ENCODE data around the gene MYBPH.

MYBPH gene

GRCh38 chr1:203190949-203191348 lies 15.3 kb upstream of the MYBPH start:
- TF ChIP-seq EZH2 (optimal IDR thresholded peaks at IDR 0.05; ENCODE audit: low read depth, low read length) (no peak), EZH2phosphoT487 (IDR thresholded peaks at IDR 0.05; ENCODE audit: low read length) (no peak), CTCF (IDR thresholded peaks at IDR 0.05; ENCODE audit: low read length) (no peak)
- Histone ChIP-seq H3K9me3 (replicated peaks; ENCODE audit: insufficient read depth, low read length) (no peaks in the 10 kb centered on the region), H3K4me1 (ENCODE audit: low read length) (no peaks in the 10 kb centered on the region), H3K36me3 (replicated peaks; ENCODE audit: insufficient read depth, low read length) (no peaks in the 10 kb centered on the region), H3K27ac (ENCODE audit: low read length) (no peak overlapping the region), H4K20me1 (ENCODE audit: insufficient read depth, low read length) (no peaks in the 10 kb centered on the region), H3K9me2 (replicated peaks; ENCODE audit: insufficient read depth, low read length) (no peaks in the 10 kb centered on the region), H3K9ac (ENCODE audit: low read length) (no peak overlapping the region), H3K27me3 (replicated peaks; ENCODE audit: insufficient read depth, low read length) (no peaks in the 10 kb centered on the region), H3K4me2 (ENCODE audit: low read depth, low read length) (no peak overlapping the region), H3K79me2 (ENCODE audit: low read length) (no peaks in the 10 kb centered on the region), H3F3A (ENCODE audit: insufficient read depth, low read length) (no peaks in the 10 kb centered on the region), H3K4me3 (ENCODE audit: low read length) (no peak overlapping the region), H2AFZ (ENCODE audit: low read length) (no peak overlapping the region)
- DNase-seq, result no peak

GRCh38 chr1:203189951-203190352 lies 14.3 kb upstream of the MYBPH start:
- H3K27ac ChIP-seq (ENCODE audit: low read length), result no peak overlapping the region
- no peak overlapping the region for H3K9ac ChIP-seq (ENCODE audit: low read length)
- H3K27me3 ChIP-seq (replicated peaks; ENCODE audit: insufficient read depth, low read length), result no peaks in the 10 kb centered on the region
- no peak for TF ChIP-seq EZH2 (optimal IDR thresholded peaks at IDR 0.05; ENCODE audit: low read depth, low read length)
- no peak for TF ChIP-seq EZH2phosphoT487 (IDR thresholded peaks at IDR 0.05; ENCODE audit: low read length)
- no peak for TF ChIP-seq CTCF (IDR thresholded peaks at IDR 0.05; ENCODE audit: low read length)
- H2AFZ ChIP-seq (ENCODE audit: low read length), result no peak overlapping the region
- no peak overlapping the region for H3K4me2 ChIP-seq (ENCODE audit: low read depth, low read length)
- H3K36me3 ChIP-seq (replicated peaks; ENCODE audit: insufficient read depth, low read length), result no peaks in the 10 kb centered on the region
- H3F3A ChIP-seq (ENCODE audit: insufficient read depth, low read length), result no peaks in the 10 kb centered on the region
- no peaks in the 10 kb centered on the region for H3K9me2 ChIP-seq (replicated peaks; ENCODE audit: insufficient read depth, low read length)
- H4K20me1 ChIP-seq (ENCODE audit: insufficient read depth, low read length), result no peaks in the 10 kb centered on the region
- no peak for DNase-seq
- H3K4me3 ChIP-seq (ENCODE audit: low read length), result no peak overlapping the region
- H3K79me2 ChIP-seq (ENCODE audit: low read length), result no peaks in the 10 kb centered on the region
- no peaks in the 10 kb centered on the region for H3K4me1 ChIP-seq (ENCODE audit: low read length)
- no peaks in the 10 kb centered on the region for H3K9me3 ChIP-seq (replicated peaks; ENCODE audit: insufficient read depth, low read length)

- Histone ChIP-seq H3K36me3 (replicated peaks; ENCODE audit: insufficient read depth, low read length) (no peaks in the 10 kb centered on the region), H3K4me3 (ENCODE audit: low read length) (no peak overlapping the region), H3K9ac (ENCODE audit: low read length) (no peak overlapping the region), H2AFZ (ENCODE audit: low read length) (no peak overlapping the region), H3K9me2 (replicated peaks; ENCODE audit: insufficient read depth, low read length) (no peaks in the 10 kb centered on the region), H3K27ac (ENCODE audit: low read length) (no peak overlapping the region), H3K4me2 (ENCODE audit: low read depth, low read length) (no peak overlapping the region), H3F3A (ENCODE audit: insufficient read depth, low read length) (no peaks in the 10 kb centered on the region), H3K9me3 (replicated peaks; ENCODE audit: insufficient read depth, low read length) (no peaks in the 10 kb centered on the region), H3K27me3 (replicated peaks; ENCODE audit: insufficient read depth, low read length) (no peaks in the 10 kb centered on the region), H3K79me2 (ENCODE audit: low read length) (no peaks in the 10 kb centered on the region), H3K4me1 (ENCODE audit: low read length) (no peaks in the 10 kb centered on the region), H4K20me1 (ENCODE audit: insufficient read depth, low read length) (no peaks in the 10 kb centered on the region)
- TF ChIP-seq CTCF (IDR thresholded peaks at IDR 0.05; ENCODE audit: low read length), result no peak
- TF ChIP-seq EZH2phosphoT487 (IDR thresholded peaks at IDR 0.05; ENCODE audit: low read length), result no peak
- TF ChIP-seq EZH2 (optimal IDR thresholded peaks at IDR 0.05; ENCODE audit: low read depth, low read length), result no peak
- DNase-seq, result no peak
Measured at GRCh38 chr1:203188686-203189232, 13.1 kb upstream of the MYBPH start.

All from MM.1S (cell line).